GM18526 (cell line): ENCODE data around the gene SIT1.
A peak's percentile ranks its signal among the peaks of the same experiment; 100 is the strongest.

Experiments
- POLR2A ChIP-seq: IDR thresholded peaks from 3 replicates; pipeline ENCODE4 v1.6.1; 2011; ENCODE audit not compliant: insufficient read length; ENCODE audit errors: extremely low read depth

Gene SIT1

DNA sequence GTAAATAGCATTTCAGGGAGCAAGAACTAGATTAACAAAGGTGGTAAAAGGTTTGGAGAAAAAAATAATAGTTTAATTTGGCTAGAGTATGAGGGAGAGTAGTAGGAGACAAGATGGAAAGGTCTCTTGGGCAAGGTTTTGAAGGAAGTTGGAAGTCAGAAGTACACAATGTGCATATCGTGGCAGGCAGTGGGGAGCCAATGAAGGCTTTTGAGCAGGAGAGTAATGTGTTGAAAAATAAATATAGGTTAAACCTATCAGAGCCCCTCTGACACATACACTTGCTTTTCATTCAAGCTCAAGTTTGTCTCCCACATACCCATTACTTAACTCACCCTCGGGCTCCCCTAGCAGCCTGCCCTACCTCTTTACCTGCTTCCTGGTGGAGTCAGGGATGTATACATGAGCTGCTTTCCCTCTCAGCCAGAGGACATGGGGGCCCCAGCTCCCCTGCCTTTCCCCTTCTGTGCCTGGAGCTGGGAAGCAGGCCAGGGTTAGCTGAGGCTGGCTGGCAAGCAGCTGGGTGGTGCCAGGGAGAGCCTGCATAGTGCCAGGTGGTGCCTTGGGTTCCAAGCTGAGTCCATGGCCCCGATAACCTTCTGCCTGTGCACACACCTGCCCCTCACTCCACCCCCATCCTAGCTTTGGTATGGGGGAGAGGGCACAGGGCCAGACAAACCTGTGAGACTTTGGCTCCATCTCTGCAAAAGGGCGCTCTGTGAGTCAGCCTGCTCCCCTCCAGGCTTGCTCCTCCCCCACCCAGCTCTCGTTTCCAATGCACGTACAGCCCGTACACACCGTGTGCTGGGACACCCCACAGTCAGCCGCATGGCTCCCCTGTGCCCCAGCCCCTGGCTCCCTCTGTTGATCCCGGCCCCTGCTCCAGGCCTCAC lies 22.6 kb upstream of the SIT1 start, which contains the start of gene CA9:
CA9 (plus strand) TSS at position 797 of the 893 bp plus-strand sequence; CDS start at position 829, 32 bp downstream.
- no peak for TF ChIP-seq POLR2A

DNA sequence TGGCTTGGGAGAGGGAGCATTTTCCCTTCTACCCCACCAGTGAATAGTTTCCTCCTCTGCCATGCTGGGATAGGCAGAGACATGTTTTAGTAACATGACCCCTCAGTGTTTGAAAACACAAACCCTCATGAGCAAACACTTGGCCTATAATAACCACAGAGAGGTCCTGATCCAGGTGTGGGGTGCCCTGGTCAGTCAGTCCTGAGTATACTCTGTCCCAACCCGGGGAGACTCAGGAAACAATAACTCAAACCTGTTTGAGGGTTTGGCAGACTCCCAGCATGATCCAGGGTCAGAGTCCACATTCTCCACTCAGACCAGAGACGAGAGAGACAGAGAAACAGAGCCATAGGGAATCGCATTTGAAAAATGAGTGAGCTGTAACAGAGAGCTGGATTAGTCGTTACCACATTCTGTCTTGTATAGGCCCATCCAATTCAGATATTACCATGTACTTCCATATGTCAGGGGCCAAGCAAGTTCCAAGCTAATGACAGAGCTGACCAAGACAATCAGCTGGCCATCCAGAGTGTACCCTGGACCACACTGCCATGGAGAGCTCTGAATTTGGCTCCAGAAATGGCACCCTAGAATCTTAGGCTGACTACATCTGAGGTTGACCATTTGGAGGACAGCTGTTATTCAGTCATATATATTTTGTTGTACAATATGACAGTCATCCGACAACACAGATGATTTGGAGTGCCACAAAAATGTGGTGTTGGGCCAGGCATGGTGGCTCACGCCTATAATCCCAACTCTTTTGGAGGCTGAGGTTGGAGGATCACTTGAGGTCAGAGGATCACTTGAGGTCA lies 18.8 kb upstream of the SIT1 start:
- no peak for TF ChIP-seq POLR2A

DNA sequence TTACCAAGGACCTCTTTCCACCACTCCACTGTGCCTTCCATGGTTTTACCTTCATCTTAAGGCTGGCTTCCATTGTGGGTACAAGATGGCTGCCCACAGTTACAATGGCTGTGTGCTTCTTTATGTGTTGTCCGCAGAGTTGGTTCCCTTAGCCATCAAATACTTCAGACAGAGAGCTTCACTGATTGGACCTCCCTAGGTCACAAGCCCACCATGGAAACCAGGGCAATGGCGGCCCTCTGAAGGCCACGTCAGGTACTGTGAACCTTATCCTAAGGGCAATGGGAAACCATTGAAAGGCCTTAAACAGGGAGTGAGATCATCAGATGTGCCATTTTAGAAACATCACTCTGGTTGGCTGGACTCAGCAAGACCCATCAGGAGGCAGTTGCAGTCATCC lies 17.2 kb upstream of the SIT1 start:
- TF ChIP-seq POLR2A, result no peak

DNA sequence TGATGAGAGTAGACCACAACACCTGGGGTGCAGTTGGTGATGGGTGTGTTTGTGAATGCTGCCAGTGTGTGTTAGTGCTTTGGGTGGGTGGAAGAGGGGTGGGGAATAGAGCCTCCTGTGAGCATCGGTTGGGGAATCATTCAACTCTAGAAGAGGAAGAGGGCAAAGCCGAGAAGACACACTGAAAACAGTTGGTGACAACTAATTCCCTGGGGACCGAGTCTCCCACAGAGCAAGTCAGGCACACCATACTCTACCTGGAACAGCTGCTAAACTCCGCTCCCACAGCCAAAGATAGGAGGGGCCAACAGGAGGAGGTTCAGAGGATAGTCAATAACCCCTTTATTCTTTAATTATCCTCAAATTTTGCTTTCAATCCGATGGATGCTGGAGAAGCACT lies 15.8 kb upstream of the SIT1 start:
- TF ChIP-seq POLR2A, result no peak

DNA sequence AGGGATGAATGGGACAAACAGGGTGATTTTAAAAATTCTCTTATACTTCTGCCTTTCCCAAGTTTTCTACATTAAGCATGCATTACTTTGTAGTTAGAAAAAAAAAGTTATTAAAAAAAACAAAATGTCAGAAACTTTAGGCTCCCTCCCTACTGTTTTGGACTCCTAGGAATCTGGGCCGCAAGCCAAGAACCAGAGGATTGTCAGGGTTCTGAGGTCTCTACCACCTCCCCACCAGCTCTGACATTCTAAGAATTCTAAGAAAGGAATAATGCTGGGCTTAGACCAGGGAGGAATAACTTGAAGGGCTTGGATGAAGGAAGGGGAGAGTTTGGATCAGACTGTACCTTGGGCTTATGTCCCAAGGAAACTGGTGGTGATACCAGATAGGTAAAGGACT lies 15.3 kb upstream of the SIT1 start:
- TF ChIP-seq POLR2A, result no peak

DNA sequence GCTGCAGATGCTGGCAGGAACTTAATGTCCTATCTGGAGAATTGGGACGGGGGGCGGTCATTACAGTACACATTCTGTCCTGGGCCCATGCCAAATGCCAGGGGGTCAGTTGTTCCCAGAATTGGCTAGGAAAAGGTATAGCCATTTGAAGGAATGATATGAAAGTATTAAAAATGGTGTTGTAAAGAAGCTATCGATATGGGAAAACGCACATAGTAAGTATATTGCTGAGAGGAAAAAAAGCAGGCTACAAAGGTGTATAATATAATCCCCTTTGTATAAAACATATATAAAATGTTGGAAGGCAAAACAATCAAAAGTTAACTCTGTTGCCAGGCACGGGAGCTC lies 14.7 kb upstream of the SIT1 start:
- TF ChIP-seq POLR2A, result no peak

DNA sequence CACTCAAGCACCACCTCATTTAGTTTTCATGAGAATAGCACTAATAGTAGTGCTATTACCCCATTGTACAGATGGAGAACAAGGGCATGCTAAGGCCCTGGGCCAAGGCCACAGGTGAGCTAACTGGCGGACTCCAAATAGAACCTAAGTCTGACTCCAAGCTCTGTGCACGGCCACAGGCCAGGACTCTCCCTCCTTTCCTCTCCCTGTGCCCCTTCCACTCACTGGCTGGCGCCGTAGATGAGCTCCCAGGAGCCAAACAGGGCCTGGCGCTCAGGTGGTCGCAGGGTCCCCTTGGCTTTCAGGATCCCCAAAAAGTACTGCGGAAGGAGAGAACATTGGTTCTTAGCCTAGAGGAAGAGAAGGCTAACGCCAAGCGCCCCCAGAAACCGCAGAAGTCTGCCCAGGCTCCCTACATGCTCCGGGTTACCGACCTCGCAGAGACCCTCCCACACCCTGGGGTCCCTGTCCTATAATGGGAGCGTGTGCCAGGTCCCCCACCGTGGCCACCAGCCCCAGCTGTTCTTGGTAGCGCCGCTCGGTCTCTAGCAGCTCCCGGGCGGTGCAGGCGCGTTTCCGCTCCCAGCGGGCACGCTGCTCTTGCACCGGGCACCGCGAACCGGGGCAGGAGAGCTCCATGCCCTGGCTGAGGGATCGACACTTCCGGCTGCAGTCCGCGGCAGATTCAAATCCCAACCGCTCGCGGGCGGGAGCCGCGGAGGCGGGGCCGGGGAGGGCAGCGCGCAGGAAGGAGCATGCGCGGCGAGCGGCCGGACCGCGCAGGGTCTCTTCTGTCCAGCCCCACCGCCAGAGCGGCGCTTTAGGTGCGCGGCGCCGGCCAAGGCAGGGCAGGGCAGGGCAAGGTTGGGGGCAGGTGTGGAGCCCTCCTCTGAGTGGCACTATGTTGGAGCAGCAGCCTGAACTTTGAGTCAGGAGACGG lies 14.1 kb upstream of the SIT1 start, which contains the start of gene ARHGEF39:
ARHGEF39 (minus strand) TSS at position 665 of the 940 bp plus-strand sequence; CDS start at position 639, 26 bp downstream.
- TF ChIP-seq POLR2A, result peak; percentile 76

DNA sequence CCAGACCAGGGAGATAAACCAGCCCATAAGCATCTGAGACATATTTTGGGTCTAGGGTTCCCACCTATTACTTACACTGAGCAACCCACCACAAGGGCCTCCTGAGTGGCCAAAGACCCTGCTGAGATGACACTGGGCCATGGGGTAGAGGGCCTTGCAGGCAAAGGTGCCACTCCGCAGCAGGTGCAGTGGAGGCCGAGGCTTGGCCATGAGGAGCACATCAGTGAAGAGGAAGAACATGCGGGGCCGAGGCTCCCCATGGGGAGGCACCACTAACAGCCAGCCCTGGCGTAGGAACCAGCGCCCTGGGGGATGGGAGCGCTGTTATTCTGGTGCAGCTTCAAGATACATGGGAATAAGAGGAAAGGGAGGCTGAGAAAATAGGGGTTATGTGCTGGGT lies 11.7 kb upstream of the SIT1 start:
- TF ChIP-seq POLR2A, result no peak

DNA sequence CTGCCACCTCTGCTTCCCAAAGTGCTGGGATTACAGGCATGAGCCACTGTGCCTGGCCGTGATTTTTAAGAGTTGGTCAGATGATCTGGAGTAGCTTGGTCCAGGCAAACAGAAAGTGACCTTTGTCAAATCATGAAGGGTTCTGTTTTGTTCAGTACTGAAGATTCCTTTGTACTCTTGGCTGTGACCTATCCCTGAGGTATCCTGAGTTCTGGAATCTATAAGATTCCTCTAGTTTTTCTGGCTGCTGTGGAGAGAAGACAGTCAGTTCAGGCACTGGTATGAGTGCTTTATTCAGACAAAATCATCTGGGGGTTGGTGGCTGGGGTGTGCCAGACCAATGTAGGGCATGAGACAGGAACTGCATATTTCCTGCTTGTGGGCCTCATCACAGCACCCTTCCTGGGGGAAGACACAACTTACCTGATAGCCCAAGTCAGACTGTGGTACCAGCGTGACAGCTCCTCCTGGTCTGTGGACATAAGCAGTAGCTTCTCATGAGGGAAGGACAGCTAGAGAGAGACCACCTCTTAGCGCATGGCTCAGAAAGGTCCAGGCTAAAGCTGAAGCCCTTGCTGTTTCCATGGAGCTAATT lies 11.1 kb upstream of the SIT1 start:
- no peak for TF ChIP-seq POLR2A

DNA sequence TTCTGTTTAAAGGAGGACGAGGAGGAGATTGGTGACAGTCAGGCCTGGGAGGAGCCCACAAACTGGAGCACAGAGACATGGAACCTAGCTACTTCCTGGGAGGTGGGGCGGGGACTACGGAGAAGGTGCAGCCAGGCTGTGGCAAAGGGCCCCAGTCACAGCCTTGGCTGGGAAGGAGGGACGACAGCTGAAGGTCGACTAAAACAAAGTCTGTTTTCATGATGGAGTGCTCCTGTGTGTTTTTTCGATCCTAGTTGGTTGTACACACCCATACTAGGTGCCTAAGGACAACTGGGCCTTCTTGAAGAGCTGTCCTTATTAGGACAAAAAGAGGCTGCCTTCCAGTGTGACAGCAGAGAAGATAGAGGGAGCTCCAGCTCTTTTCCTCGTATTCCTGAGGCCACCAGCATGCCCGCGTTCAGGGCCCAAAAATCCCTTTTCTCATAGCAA lies 10.3 kb upstream of the SIT1 start:
- TF ChIP-seq POLR2A, result no peak

DNA sequence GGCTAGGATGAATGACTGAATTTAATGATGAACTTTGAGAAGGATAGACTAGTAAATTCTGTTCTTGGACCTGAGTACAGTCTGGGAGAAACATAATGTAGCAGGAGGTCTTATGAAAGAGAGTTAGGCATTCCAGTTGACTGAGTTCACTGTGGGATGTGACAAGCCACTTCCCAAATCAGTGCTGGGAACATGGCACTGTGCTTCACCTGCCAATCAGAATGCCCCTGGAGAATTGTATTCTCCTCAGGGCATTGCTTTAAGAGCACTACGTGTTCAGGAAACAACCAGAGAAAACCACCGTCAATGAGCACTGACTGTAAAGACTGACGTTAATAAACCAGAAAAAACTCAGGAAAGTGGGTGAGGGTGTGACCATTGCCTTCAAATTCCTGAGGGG lies 8.6 kb upstream of the SIT1 start:
- TF ChIP-seq POLR2A, result no peak

DNA sequence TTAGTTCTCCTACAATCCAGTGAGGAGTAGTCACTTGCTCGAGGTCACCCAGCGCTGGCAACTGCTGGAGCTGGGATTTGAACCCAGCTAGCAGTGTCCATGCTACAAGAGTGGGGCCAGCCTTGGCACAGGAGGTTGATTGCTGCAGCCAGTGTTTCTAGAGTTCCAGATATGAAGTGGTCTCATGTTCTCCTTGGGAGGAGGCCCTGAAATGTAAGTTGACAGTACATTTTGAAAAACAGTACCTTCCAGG lies 8.2 kb upstream of the SIT1 start:
- no peak for TF ChIP-seq POLR2A

DNA sequence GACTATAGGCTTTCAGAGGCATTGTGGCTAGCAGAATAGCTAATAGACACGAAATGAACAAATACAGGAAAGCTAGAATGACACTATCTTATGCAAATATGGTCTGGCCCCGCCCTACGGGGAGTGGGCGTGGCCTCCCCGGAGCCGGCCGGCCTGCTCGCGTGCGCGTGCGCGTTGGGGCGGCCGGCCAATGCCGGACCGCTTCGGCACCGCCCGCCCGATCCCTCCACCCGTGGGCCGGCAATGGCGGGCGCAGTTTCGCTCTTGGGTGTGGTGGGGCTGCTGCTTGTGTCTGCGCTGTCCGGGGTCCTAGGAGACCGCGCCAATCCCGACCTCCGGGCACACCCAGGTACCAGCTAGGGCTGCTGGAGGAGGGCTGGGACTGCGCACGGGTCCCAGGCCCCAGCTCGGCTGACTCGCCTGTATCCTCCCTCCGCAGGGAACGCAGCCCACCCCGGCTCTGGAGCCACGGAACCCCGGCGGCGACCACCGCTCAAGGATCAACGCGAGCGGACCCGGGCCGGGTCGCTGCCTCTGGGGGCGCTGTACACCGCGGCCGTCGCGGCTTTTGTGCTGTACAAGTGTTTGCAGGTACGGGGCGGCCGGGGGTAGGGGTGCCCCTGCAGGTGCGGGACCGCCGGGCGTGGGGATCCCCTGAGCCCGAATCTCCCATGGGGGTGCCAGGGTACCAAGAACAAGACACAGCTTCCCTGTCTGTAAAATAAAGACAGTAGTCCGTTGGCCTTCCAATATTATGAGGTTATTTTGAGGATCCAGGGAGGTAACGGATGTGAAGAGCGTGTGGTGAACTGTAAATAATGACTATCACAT lies 7.6 kb upstream of the SIT1 start, which contains the start of gene CCDC107:
CCDC107 (plus strand) TSS at position 156 of the 831 bp plus-strand sequence; CDS start at position 244, 88 bp downstream.
- TF ChIP-seq POLR2A, result peak; percentile 88

DNA sequence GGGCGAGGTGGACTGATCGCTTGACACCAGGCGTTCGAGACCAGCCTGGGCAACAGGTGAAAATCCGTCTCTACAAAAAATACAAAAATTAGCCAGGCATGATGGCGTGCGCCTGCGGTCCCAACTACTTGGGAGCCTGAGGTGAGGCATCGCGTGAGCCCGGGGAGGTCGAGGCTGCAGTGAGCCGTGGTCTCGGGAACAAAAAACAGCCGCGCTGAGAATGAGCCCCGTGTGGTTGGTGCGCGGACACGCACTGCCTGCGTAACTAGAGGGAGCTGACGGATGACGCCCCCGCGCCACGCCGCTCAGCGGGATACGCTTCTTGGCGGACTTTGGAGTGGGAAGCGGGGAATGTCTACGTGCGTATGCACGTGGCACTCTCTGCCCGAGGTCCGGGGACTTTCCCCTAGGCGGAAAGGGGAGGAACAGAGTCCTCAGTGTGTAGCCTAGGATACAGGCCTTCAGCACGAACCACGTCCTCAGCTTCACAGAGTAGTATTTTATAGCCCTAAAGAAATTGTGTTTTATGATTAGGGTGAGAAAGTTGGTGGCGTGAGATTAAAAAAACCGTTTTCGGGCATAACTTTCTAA lies 6.9 kb upstream of the SIT1 start, which contains the start of gene RMRP:
RMRP (minus strand) TSS at position 474 of the 591 bp plus-strand sequence.
- peak; percentile 24 for TF ChIP-seq POLR2A
